IPS-NIHi11 (cell line): Measurements from ENCODE around the gene DNAH17.

Experiments used
- DNase-seq: peaks from one replicate; pipeline ENCODE4 v3.0.0; 2012; ENCODE audit warnings: mixed read lengths, low spot score

DNAH17 gene

GRCh38 chr17:78390241-78391050 lies 186.8 kb downstream of the DNAH17 start:
- DNase-seq = no peak

GRCh38 chr17:78387977-78388941 lies 188.9 kb downstream of the DNAH17 start:
- DNase-seq = no peak

DNA sequence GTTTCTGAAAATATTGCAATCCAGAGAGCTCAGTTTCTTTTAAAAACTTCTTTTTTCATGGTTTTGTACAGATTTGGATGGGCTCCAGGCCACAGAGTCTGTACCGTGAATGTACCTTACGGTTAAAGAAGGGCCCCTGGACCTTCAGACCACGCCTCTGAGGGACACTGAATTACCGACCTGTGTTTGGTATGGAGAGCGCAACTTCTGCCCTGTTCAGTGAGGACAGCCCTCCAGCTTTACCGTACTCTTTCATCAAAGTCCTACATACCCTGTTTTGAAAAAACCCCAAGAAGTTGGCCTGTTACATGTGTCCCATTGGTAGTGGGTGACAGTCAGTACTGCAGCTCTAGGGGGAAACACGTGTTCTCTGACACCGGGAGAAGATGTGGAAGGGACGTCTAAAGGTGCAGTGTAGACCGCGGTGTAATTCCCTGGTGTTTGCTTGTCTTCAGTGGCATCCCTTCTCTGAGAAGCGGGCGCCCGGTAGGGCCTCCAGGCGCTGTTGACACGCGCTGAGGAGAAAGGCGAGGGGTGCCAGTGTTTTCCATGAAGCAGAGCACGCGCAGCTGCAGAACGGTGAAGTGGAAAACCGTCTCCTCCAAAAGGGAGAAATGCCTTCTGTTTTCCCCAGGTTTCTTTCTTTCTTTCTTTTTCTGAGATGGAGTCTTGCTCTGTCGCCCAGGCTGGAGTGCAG lies 192.6 kb downstream of the DNAH17 start:
- DNase-seq = no peak

- DNase-seq = no peak
These were observed 193.3 kb downstream of the DNAH17 start for GRCh38 chr17:78383725-78384471.

DNA sequence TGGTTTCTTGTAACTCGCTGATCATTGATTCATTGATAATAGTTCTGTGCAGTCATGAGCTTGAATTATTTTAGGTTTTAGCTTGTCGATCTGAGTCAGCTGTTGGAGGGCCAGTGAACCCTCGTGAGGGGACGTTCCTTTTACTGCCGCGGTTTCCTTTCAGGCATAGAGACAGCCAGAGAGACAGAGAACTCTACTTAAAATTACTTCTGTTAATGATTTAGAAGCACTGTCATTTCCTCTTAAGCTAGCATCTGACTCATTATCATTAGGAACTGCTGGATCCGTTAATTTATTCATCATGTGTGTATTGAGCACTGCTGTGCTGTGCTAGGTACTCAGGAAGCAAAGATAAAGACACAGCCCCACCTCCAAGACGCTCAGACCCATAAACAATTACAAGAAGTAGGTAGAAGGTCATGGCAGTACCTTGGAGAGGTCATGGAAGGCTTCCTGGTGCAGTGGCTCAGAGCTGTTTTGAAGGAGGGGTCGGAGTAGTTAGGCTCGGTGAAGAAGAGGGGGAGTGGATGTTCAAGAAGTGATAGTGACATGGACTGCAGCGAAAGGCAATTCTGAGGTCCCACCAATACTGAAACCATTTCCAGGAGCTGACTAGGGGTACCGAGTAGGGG lies 195.5 kb downstream of the DNAH17 start:
- DNase-seq = no peak

DNA sequence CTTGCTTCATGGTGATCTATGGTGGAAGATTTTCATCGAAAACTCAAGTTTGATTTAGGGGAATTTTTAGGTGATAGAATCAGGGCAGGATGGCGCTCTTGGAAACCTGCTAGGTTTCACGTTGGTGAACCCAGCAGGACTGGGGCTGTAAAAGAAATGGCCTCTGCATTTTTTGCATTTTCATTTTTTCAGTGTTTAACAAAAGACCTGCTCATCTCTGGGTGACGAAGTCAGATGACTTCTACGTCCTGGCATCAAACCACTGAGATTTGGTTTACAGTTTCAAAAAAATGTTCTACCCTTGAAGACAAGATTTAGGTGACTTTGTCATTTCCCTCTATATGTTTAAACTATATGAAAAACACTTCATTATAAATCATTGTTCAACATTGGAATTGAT lies 196.8 kb downstream of the DNAH17 start:
- DNase-seq = no peak

GRCh38 chr17:78379131-78379491 lies 198.1 kb downstream of the DNAH17 start:
- DNase-seq = no peak

GRCh38 chr17:78378225-78379130 lies 198.7 kb downstream of the DNAH17 start, which contains the start of gene PGS1:
Gene PGS1, plus strand, starts transcription at chr17:78378649. Its CDS starts 17 bp downstream, at chr17:78378666.
- DNase-seq = peak; percentile 87

GRCh38 chr17:78377858-78378224 lies 199.4 kb downstream of the DNAH17 start:
- DNase-seq = no peak

DNA sequence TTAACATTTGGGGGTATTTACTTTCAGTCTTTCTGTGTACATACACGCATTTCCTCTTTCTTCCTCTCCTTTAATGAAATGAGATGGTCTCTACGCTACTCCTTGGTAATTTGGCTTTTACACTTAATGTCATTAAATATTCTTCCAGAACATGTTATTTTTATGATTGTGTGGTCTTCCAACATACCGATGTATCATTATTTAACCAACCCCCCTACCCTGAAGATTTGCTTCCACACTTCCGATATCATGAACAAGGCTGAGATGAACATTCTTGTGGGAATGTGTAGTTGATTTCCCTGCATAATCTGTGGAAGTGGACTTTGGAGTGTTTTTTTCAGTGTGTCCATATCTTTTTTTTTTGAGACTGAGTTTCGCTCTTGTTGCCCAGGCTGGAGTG lies 201.0 kb downstream of the DNAH17 start:
- no peak for DNase-seq

DNA sequence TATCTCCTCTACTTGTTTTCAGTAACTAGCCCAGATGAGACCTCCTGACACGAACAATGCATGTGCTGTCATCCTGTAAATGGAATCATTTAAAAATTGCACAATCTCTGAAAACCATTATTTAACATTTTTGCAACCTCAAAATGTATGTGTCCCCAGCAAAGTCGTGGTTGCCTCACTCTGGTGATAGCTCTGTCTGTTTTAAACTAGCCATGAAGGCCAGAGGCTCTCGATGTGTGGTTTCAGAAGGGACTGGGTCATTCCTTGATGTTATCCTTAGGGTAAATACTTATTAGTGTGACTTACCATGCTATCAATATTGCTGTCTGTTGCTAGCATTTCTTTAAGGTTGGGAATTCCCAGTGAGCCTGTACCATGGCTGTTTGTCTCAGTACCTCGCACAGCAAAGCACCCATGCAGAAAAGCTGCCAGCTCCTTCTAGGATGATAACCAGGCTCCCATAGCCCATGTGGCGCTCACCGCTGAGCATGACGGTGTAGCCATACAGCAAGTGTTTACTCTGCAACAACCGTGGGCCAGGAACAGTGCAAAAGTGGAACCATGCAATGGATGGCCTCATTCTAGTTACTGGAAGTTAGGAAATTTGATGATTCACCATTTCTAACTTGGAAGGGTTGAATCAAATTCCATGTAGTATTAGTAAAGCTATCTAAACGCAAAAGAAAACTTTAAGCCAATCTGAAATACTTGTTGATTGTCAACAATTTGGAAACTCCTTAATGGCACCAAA lies 201.6 kb downstream of the DNAH17 start:
- DNase-seq = no peak

DNA sequence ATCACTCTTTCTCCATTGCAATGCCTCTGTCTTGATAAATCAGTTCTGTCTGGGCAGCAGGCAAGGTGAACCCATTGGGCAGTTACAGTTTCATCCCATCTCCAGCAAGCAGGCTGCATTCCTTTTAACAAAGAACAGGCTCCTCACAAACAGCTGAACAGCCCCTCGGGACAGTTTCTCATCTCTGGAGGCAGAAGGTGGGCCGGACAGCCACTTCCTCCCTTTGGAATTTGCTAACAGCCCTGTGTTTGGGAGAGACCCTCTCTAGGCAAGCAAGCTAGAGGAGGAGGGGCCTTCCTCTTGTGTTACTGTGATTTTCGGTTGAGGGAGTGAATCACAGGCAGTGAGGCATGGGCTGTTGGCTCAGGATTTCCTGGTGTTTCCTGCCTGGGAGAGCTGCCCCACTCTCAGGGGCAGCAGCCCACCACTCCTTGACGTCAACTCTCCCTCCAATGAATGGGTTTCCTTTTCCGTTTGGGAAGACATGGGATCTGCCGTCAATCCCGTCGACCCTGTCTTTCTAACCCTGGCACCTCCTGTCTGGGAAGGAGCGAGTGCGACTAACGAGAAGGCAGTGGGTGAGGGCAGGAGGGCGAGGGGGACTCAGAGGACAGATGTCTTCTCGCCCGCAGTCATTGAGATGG lies 202.4 kb downstream of the DNAH17 start:
- DNase-seq = peak; percentile 73

DNA sequence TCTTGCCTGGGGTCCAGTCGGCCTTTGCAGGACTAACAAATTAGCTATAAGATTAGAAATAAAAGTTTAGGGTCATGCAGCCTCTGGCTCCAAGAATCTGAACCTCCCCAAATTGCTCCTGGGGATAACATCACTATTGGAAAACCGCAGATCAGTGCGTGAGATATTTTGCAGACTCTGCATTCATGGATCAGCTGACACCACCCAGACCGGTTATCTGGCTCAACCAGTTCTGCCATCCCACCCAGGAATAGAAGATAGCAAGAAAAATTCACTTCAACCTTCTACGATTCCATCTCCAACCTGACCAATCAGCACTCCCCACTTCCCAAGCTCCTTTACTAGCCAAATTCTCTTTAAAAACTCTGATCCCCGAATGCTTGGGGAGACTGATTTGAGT lies 203.0 kb downstream of the DNAH17 start:
- DNase-seq = no peak
